ENCODE measurements around the gene CACNA2D3.

GRCh38 chr3:54882129-54882833, 759.9 kb downstream of the CACNA2D3 start:
- TF ChIP-seq, protein P1, sequence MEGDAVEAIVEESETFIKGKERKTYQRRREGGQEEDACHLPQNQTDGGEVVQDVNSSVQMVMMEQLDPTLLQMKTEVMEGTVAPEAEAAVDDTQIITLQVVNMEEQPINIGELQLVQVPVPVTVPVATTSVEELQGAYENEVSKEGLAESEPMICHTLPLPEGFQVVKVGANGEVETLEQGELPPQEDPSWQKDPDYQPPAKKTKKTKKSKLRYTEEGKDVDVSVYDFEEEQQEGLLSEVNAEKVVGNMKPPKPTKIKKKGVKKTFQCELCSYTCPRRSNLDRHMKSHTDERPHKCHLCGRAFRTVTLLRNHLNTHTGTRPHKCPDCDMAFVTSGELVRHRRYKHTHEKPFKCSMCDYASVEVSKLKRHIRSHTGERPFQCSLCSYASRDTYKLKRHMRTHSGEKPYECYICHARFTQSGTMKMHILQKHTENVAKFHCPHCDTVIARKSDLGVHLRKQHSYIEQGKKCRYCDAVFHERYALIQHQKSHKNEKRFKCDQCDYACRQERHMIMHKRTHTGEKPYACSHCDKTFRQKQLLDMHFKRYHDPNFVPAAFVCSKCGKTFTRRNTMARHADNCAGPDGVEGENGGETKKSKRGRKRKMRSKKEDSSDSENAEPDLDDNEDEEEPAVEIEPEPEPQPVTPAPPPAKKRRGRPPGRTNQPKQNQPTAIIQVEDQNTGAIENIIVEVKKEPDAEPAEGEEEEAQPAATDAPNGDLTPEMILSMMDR (IDR thresholded peaks at IDR 0.05; ENCODE audit: poor library complexity): no peak
- no peak for TF ChIP-seq EZH2 (IDR thresholded peaks at IDR 0.05; ENCODE audit: borderline replicate concordance)

Measured in hepatocyte (in vitro differentiated cells).